Measurements from ENCODE around the gene XYLT1.

DNA sequence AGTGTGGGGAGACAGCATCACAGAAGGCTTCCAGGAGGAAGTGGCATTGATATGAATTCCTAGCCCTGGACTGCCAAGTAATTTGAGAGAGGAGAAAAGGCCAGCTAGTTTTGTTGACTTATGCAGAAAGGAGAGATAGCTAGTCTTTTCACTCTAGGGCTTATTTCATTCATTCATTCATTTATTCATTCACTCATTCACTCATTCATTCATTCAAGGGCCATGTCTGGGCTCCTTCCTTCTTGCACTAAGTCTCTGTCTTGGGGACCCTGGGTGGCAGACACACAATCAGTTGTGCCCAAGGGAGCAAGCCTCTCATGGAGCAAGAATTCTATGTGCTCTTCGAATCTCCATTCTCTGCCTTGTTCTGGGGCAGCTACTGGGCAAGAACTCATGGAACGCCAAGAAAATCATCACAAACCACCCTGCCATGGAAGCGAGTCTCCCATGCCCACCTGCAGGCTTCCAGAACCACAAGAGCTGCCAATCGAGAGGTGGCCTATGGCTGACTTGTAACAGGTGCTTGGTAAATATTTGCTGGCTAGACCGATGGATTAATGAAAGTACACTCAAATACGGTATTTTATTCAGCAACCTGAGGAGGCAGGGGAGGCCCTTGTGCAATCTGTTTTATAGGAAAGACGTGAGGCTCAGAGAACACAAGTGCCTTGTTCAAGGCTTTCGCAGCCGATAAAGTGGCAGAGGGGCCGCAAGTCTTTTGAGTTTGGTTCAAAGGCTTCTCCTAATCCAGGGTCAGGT, 223.6 kb downstream of the XYLT1 start:
- TF ChIP-seq POLR2A (IDR thresholded peaks at IDR 0.05) = no peak
- TF ChIP-seq, protein P1, sequence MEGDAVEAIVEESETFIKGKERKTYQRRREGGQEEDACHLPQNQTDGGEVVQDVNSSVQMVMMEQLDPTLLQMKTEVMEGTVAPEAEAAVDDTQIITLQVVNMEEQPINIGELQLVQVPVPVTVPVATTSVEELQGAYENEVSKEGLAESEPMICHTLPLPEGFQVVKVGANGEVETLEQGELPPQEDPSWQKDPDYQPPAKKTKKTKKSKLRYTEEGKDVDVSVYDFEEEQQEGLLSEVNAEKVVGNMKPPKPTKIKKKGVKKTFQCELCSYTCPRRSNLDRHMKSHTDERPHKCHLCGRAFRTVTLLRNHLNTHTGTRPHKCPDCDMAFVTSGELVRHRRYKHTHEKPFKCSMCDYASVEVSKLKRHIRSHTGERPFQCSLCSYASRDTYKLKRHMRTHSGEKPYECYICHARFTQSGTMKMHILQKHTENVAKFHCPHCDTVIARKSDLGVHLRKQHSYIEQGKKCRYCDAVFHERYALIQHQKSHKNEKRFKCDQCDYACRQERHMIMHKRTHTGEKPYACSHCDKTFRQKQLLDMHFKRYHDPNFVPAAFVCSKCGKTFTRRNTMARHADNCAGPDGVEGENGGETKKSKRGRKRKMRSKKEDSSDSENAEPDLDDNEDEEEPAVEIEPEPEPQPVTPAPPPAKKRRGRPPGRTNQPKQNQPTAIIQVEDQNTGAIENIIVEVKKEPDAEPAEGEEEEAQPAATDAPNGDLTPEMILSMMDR (IDR thresholded peaks at IDR 0.05) = no peak

Measured in esophagus squamous epithelium (tissue), 4 donors.